GM21737 (cell line): ENCODE measurements around the gene ADAM11.
"Not testable (repeated sequence)": the region's sequence is repeated elsewhere in the genome, so short reads cannot be mapped to it uniquely, and the experiment has no call there.

Source experiments
- ATAC-seq: cut with Tn5 transposase; IDR thresholded peaks from one replicate; pipeline ENCODE4 v1.9.1; 2021; ENCODE audit warnings: mild to moderate bottlenecking, moderate library complexity; ENCODE audit not compliant: unreplicated experiment

The ADAM11 gene

GRCh38 chr17:44794851-44795413 is 36.1 kb downstream of the ADAM11 start:
- no peak for ATAC-seq

DNA sequence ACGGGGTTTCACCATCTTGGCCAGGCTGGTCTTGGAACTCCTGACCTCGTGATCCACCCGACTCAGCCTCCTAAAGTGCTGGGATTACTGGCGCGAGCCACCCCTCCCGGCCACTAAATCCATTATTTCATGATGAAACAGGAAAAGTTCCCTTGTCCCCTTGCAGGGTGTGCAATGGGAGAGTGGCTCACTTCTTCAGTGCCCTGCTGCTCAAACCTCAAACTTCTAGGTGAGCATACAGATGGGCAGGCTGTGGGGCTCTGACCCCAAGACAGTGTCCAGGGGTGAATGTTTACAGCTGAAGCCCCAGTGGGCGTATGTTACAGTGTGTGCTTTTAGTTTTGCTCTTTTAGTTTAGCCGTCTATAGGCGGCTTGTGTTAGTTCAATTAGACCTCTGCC is 36.6 kb downstream of the ADAM11 start:
- ATAC-seq: no peak

GRCh38 chr17:44795928-44796327 is 37.1 kb downstream of the ADAM11 start:
- no peak for ATAC-seq

GRCh38 chr17:44796731-44797130 is 37.9 kb downstream of the ADAM11 start:
- no peak for ATAC-seq

DNA sequence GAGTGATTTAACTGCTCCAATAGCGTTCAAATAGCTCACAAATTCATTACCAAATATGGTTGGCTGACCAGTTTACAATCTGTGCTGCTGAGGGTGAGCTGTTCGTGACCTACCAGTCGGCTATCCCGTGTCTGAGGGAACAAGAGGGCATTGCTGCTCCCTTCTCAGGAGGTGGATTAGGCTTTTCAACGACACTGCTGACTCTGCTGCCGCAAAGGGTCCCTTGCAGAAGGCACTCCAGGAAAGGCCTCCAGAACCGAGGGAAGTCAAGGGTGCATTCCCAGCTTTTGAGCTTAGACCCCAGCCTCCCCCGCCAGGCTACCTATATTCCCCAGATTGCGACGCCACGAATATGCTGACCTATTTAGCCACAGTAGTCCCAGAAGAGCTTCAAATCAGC is 39.0 kb downstream of the ADAM11 start:
- no peak for ATAC-seq

DNA sequence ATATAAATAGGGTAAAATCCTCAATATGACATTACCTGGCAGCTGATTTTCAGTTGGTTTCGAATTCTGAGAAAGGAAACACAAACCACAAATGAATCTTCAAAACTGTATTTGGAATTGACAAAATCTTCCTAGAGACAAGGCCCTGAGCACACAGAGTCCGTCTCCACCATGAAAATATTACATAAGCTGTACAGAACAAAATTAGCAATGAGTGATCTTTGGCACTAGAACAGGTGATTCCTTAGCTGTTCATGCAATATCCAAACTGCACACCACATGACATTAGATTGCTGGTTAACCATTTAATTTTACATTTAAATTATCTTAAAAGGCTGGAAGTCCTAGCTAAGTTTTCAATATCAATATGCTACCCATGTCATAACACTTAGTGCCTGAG is 39.6 kb downstream of the ADAM11 start:
- no peak for ATAC-seq

GRCh38 chr17:44801880-44802279 is 43.1 kb downstream of the ADAM11 start:
- ATAC-seq: no peak

DNA sequence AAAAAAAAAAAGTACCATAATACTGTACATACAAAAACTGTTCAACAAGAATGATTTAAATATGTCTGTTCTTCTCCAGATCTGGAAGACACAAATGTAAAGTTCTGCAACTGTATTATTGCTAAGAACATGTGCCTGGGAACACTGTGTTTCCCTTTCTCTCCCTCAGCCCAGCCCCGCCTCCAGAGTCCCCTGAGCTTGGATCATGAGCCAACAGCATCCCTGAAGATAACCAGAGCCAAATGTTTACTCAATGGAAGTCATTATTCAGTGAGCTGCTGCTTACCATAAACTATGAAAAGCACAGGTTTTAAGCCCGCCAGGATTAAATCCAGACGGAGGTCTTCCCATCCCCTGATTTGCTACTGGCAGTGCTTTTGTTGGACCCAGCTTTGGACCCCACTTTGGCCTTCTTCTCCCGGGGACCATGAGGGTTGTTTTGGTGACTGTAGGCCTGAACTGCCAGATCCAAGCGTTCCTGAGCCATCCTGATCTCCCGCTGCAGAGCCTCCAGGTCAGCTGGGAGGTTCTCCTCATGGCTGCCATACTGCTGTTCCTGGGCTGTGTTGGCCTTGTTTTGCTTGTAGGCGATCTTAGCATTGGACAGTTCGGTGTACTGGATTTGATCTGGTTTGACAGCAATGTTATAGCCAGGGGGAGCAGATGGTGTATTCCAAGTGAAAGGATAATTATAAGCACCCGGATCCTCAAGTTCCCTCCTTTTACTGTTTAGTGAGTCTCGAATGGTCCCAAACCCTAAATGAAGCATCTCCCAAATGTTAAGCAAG is 45.7 kb downstream of the ADAM11 start:
- no peak for ATAC-seq

DNA sequence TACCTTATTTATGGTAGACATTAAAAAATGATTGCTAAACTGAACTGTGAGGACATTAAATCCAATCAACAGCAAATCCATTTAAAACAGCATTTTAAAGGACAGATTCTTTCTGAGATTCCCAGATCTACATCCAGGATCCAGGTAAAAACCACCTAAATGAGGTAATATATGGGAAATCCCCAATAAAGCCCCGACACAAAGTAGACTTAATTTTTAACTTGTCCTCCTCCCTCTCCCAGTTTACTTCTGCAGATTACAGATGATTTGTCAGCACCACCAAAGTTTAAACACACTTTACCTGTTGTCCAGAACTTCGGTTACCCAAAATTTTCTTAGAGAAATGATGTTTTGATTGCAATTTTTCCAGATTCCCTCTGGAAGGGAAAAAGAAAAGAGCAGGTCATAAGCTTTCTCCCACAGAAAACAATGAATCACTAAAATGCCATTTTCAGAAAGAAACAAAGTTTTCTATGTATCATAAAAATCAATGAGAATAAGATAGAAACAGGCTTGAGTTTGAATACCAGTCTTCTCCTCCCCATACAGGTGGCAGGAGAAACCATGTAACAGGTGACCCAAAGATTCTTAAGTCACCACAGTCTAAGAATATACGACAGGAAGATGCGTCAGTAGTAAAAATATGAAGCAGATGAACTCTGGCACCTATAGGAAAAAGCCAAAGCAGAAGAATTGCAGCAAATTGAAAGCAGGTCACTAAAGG is 48.5 kb downstream of the ADAM11 start:
- no peak for ATAC-seq

DNA sequence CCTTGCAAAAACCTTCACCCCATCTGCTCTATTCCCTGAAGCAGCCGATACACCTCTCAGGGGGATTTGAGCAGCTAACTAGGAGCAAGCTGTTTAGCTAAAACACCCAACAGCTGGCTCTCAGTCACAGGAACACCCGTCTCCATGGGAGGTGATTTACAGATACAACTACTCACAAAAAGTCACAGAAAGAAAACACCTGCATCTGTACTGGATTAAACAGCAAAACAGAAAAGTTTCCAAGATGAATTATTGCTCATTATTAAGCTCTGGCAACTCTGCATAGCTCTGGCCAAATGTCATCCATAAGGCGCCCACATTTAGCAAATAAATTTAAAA is 49.0 kb downstream of the ADAM11 start:
- ATAC-seq: no peak

DNA sequence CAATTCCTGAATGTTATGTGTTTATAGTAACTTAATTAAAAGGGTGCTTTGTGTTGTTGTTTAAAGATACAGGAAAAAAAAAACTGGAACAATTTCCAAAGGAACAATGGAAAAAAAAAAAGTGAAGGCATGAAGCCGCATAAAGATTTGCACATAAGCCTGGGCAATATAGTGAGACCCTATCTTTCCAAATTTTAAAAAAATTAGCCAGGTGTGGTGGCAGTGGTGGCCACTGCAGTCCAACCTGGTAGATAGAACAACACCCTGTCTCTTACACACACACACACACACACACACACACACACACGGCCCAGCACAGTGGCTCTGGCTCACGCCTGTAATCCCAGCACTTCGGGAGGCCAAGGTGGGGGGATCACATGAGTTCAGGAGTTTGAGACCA is 49.4 kb downstream of the ADAM11 start:
- ATAC-seq: no peak

DNA sequence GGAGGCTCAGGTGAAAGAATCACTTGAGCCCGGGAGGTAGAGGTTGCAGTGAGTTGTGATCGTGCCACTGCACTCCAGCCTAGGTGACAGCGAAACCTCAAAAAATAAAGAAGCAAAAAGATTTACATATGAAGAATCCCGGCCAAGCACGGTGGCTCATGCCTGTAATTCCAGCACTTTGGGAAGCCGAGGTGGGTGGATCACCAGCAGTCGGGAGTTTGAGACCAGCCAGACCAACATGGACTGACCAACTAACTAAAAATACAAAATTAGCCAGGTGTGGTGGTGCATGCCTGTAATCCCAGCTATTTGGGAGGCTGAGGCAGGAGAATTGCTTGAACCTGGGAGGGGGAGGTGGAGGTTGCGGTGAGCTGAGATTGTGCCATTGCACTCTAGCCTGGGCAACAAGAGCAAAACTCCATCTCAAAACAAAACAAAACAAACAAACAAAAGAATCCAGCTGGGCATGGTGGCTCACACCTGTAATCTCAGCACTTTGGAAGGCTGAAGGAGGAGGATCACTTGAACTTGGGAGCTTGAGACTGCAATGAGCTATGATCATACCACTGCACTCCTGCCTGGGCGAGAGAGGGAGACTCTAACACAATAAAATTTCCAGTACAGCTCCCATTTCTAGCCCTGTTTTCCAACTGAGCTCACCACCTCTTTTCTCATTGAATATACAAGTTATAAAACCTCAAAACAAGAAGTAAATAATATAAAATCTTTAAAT is 50.0 kb downstream of the ADAM11 start:
- ATAC-seq: not testable (repeated sequence)

DNA sequence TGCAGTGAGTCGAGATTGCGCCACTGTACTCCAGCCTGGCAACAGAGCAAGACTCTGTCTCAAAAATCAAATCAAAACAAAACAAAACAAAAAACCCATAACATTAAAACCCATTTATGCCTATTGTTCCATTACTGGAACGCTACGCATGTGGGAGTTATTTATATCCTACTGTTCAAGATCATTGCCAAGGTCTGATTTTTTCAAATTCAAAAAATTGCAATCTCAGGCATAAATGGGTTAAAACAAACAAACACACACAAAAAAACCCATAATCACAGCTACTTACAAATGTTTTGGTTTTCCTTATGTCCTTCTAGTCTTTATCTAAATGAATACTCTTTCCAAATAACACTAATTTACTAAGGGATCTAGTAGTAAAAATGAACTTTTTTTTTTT is 53.5 kb downstream of the ADAM11 start:
- ATAC-seq: no peak

DNA sequence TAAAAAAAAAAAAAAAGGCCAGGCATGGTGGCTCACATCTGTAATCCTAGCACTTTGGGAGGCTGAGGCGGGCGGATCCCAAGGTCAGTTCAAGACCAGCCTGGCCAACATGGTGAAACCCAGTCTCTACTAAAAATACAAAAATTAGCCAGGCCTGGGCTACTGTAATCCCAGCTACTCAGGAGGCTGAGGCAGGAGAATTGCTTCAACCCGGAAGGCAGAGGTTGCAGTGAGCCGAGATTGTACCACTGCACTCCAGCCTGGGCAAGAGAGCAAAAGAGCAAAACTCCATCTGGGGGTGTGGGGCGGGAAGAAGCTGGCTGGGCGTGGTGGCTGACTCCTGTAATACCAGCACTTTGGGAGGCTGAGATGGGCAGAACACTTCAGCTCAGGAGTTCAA is 59.7 kb downstream of the ADAM11 start:
- ATAC-seq: not testable (repeated sequence)

DNA sequence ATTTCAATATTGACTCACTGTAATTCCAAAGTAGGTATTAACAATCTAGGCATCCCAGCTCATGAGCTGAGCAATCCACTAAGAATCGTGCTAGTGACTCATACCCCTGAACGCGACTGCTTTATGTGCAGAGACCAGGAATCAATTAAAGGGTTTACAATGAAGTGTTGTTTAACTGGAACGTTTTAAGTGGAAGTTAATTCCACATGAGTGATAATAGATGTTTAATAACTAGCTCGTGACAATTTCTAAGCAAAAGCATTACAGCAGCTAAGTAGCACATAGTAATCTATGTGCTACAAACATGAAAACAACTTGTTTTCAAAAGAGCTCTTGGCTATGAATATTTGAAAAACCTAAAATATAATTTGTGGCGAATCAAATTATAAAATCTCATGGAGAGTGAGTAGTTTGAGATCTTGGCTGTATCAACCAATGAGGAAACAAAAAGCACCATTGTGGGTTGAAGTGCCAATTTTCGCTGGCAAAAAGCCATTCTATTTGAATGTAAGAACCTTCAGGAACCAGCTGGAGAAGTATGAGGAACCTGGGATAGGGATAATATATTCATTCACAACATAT is 61.9 kb downstream of the ADAM11 start:
- ATAC-seq: no peak

GRCh38 chr17:44825236-44825635 is 66.4 kb downstream of the ADAM11 start:
- not testable (repeated sequence) for ATAC-seq

GRCh38 chr17:44826123-44826790 is 67.5 kb downstream of the ADAM11 start:
- ATAC-seq: no peak

DNA sequence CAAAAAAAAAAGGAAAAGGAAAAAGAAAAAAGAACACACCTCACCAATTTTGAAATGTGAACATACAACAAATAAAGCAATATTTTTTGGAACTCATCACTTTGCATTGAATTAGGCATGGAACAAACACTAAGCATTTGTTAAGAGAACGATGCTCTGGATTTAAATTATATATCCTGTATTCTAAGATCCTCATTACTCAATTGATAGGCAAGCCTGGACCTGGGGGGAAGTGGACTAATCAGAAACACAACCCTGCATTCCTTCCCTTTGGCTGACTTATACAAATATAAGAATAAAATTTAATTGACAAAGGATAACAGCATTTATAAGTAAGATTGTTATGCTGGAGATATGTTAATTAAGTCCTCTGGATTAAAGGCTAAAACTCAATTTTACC is 69.1 kb downstream of the ADAM11 start:
- no peak for ATAC-seq

- no peak for ATAC-seq
These were observed 70.2 kb downstream of the ADAM11 start for GRCh38 chr17:44828919-44829522.
